NB4 (cell line): ENCODE results near the gene COL4A1.

Source experiments
- CTCF ChIP-seq: IDR thresholded peaks from one replicate; pipeline ENCODE4 v1.5.1; 2012; ENCODE audit warnings: low read depth, low read length
- MAX ChIP-seq: IDR thresholded peaks from 2 replicates; pipeline ENCODE4 v1.6.1; 2011; ENCODE audit warnings: low read depth, low read length
- MYC ChIP-seq: IDR thresholded peaks from 2 replicates; pipeline ENCODE4 v1.6.1; 2011; ENCODE audit warnings: low read depth, low read length
- POLR2A ChIP-seq: IDR thresholded peaks from 2 replicates; pipeline ENCODE4 v1.6.1; 2011; ENCODE audit warnings: mild to moderate bottlenecking; ENCODE audit not compliant: insufficient read length; ENCODE audit errors: extremely low read depth

GRCh38 chr13:110109140-110109783 lies 197.7 kb downstream of the COL4A1 start:
- TF ChIP-seq CTCF, result no peak
- TF ChIP-seq MYC, result no peak
- TF ChIP-seq POLR2A, result no peak
- no peak for TF ChIP-seq MAX
